IPS-18c (cell line): Measurements from ENCODE around the gene NEU1.
A peak's percentile ranks its signal among the peaks of the same experiment; 100 is the strongest.
"Not testable (repeated sequence)": the region's sequence is repeated elsewhere in the genome, so short reads cannot be mapped to it uniquely, and the experiment has no call there.

Experiments
- H3K4me3 ChIP-seq: 2 replicates; pipeline ENCODE4 v1.7.0; 2013; ENCODE audit warnings: low read depth, mild to moderate bottlenecking, low read length, moderate library complexity; ENCODE audit not compliant: insufficient read depth
- H3K9me3 ChIP-seq: one replicate; pipeline ENCODE4 v1.6.1; 2013; ENCODE audit warnings: mild to moderate bottlenecking, low read length, moderate library complexity; ENCODE audit not compliant: control insufficient read depth, insufficient read depth

NEU1 gene

GRCh38 chr6:31817133-31817928, 45.3 kb downstream of the NEU1 start:
- not testable (repeated sequence) for H3K9me3 ChIP-seq
- H3K4me3 ChIP-seq, result peak overlapping the region; percentile 36

- peak within 1 kb of the TSS; percentile 66 for H3K4me3 ChIP-seq
- H3K9me3 ChIP-seq, result no peaks in the 10 kb centered on the region
Measured at GRCh38 chr6:31815025-31815838, 47.4 kb downstream of the NEU1 start, which contains the start of the genes HSPA1A and HSPA1L. TSS of gene HSPA1A (plus strand) at chr6:31815543. CDS start at chr6:31815757, 214 bp downstream. TSS of gene HSPA1L (minus strand) at chr6:31815283. CDS start at chr6:31811972, 3,311 bp downstream.

- Histone ChIP-seq H3K4me3 (peak overlapping the region; percentile 55), H3K9me3 (no peaks in the 10 kb centered on the region)
Measured at GRCh38 chr6:31814677-31815024, 48.0 kb downstream of the NEU1 start.

- no peaks in the 10 kb centered on the region for H3K9me3 ChIP-seq
- H3K4me3 ChIP-seq, result no peak overlapping the region
Measured at GRCh38 chr6:31813465-31813849, 49.2 kb downstream of the NEU1 start.

GRCh38 chr6:31811645-31812044, 51.0 kb downstream of the NEU1 start:
- Histone ChIP-seq H3K9me3 (no peaks in the 10 kb centered on the region), H3K4me3 (no peak overlapping the region)

- H3K4me3 ChIP-seq, H3K9me3 ChIP-seq: not testable (repeated sequence)
Measured at GRCh38 chr6:31808599-31808998, 54.0 kb downstream of the NEU1 start.
